ENCODE measurements around the gene INSIG1.

Gene INSIG1

GRCh38 chr7:155333346-155334234 lies 35.9 kb downstream of the INSIG1 start:
- DNase-seq: peak; percentile 21 to 30

GRCh38 chr7:155336812-155337602 lies 39.3 kb downstream of the INSIG1 start:
- DNase-seq: no peak

GRCh38 chr7:155337946-155338631 lies 40.4 kb downstream of the INSIG1 start:
- DNase-seq: no peak

GRCh38 chr7:155338632-155339320 lies 41.1 kb downstream of the INSIG1 start:
- no peak for DNase-seq

GRCh38 chr7:155339474-155339873 lies 41.8 kb downstream of the INSIG1 start:
- no peak for DNase-seq

GRCh38 chr7:155340071-155340531 lies 42.4 kb downstream of the INSIG1 start:
- DNase-seq: no peak

GRCh38 chr7:155340721-155341120 lies 43.0 kb downstream of the INSIG1 start:
- no peak for DNase-seq

GRCh38 chr7:155341463-155341983 lies 43.8 kb downstream of the INSIG1 start:
- no peak for DNase-seq

GRCh38 chr7:155342313-155342712 lies 44.6 kb downstream of the INSIG1 start:
- no peak for DNase-seq

- DNase-seq: no peak
Measured at GRCh38 chr7:155343150-155343549, 45.5 kb downstream of the INSIG1 start.

GRCh38 chr7:155343661-155344121 lies 46.0 kb downstream of the INSIG1 start:
- DNase-seq: no peak

GRCh38 chr7:155344270-155344617 lies 46.6 kb downstream of the INSIG1 start:
- DNase-seq: no peak

GRCh38 chr7:155344618-155345433 lies 47.1 kb downstream of the INSIG1 start:
- peak; percentile 70 to 75 for DNase-seq

- no peak for DNase-seq
Measured at GRCh38 chr7:155345490-155345889, 47.8 kb downstream of the INSIG1 start.

- DNase-seq: no peak
Measured at GRCh38 chr7:155346285-155346684, 48.6 kb downstream of the INSIG1 start.

GRCh38 chr7:155348806-155349205 lies 51.1 kb downstream of the INSIG1 start:
- no peak for DNase-seq

GRCh38 chr7:155349601-155350331 lies 52.1 kb downstream of the INSIG1 start:
- DNase-seq: peak; percentile 21 to 35

- no peak for DNase-seq
Measured at GRCh38 chr7:155351120-155351870, 53.6 kb downstream of the INSIG1 start.

- no peak for DNase-seq
Measured at GRCh38 chr7:155352076-155352752, 54.5 kb downstream of the INSIG1 start.
